CD4-positive, alpha-beta T cell treated with Interleukin-21 for 1 hour (primary cell): ENCODE measurements around the gene ATXN10.
"Not testable (repeated sequence)": the region's sequence is repeated elsewhere in the genome, so short reads cannot be mapped to it uniquely, and the experiment has no call there.

Source experiments
- DNase-seq: peaks from one replicate; pipeline ENCODE4 v3.0.0-alpha.2; 2020

The ATXN10 gene

GRCh38 chr22:45787759-45788158 lies 116.1 kb downstream of the ATXN10 start:
- DNase-seq, result no peak

DNA sequence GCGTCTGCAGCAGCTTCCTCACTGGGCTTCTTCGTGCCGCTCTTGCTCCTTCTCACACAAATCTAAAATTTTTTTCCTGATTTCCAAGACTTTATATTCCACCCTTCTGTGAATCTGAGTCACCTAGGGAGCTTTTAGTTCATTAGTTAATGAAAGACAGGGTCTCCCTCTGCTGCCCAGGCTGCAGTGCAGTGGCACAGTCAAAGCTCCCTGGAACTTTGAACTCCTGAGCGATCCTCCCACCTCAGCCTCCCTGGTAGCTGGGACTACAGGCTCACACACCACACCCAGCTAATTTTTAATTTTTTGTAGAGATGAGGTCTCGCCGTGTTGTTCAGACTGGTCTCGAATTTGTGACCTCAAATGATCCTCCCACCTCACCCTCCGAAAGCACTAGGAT lies 116.9 kb downstream of the ATXN10 start:
- DNase-seq, result no peak

DNA sequence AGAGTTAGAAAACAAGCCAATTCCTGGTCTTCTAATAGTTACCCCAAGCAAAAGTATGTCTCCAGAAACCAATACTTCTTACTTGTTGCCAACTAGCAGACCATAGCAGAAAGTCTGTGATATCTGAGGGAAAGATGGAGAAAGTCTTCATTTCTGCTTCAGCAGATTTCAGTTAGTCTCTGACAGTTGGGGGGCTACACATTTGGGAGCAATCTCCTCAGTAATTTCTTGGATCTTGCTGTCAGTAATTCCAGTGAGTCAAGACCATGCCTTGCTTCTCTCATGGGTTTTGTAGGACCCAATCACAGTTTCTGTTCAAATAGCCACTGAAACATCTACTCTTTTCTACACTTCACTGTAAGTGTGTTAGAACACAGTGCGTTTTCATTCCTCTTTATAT lies 118.8 kb downstream of the ATXN10 start:
- DNase-seq, result no peak

- DNase-seq, result no peak
Observed at GRCh38 chr22:45793161-45793560, 121.5 kb downstream of the ATXN10 start.

DNA sequence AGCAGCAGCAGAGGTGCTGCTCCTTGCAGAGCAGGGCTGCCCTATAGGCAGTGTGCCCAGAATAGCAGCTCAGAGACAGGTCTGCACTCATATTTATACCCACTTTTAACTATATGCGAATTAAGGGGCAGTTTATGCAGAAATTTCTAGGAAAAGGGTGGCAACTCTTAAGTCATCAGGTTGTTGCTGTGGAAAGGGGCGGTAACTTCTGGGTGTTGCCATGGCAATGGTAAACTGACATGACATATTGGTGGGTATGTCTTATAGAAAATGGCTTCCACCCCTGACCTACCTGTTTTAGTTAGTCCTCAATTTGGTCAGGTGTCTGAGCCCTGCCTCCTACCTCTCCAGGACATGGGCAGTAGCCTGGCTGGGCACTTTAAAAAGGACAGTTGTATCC lies 122.3 kb downstream of the ATXN10 start:
- no peak for DNase-seq

- DNase-seq, result not testable (repeated sequence)
Observed at GRCh38 chr22:45796009-45796408, 124.4 kb downstream of the ATXN10 start.

GRCh38 chr22:45799291-45799690 lies 127.7 kb downstream of the ATXN10 start:
- DNase-seq, result no peak

DNA sequence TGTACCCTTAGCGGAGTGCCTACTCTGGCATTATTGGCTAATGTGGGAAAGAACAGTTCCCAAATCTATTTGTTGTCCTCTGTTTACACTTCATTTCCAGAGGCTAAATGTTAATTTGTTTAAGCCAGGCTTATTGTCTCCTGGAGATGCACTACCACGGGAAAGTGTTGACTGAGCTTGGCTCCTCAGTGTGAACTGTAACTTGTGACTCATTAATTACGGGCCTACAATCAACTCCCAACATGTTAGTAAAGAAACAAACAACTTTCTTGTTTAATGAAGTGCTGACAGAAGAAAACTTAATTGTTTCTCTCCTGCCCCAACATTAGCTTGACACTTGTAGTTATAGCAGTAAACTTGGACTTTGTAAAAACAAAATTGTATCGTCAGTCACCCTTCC lies 130.4 kb downstream of the ATXN10 start:
- DNase-seq, result no peak

DNA sequence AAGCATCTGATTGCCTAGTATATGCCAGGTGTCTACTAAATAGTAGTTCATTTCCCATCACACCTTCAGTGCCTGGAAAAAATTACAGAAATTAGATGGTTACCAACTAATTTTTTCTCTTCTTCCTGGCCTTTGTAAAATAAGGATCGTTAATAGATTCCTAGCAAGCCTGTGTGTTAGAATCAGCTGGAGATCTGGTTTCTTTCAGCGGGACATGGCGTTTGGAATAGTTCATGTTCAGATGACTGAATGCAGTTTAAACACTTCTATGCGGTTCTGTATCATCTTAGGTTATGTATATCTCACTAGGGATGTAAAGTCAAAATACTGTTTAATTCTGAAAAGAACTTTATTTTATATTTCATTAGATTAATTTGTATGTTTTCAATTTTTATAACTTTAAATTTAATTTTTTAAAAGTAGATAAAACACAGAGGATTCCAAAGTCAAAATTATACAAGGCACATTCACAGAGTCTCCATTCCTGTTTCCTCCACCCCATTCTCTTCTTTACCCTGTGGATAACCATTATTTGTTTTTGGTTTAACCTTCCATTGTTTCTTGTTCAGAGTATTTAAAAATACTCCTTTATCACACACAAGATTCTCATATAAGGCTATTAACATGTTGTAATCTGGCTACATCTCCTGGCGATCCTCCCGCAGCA lies 132.8 kb downstream of the ATXN10 start:
- no peak for DNase-seq

DNA sequence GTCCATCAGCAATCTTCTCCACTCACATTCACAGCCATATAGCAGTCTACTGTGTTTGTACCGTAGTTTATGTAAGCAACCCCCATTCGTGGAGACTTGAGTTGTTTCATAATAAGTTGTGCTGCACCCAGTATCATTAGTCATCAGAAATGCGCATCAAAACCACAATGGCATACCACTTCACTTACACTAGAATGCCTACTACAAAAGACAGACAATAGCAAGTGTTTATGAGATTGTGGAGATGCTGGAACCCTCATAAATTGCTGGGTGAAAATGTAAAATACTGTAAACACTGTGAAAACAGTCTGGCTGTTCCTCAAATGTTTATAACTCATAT lies 133.3 kb downstream of the ATXN10 start:
- no peak for DNase-seq

- DNase-seq, result no peak
Observed at GRCh38 chr22:45805413-45805812, 133.8 kb downstream of the ATXN10 start.

DNA sequence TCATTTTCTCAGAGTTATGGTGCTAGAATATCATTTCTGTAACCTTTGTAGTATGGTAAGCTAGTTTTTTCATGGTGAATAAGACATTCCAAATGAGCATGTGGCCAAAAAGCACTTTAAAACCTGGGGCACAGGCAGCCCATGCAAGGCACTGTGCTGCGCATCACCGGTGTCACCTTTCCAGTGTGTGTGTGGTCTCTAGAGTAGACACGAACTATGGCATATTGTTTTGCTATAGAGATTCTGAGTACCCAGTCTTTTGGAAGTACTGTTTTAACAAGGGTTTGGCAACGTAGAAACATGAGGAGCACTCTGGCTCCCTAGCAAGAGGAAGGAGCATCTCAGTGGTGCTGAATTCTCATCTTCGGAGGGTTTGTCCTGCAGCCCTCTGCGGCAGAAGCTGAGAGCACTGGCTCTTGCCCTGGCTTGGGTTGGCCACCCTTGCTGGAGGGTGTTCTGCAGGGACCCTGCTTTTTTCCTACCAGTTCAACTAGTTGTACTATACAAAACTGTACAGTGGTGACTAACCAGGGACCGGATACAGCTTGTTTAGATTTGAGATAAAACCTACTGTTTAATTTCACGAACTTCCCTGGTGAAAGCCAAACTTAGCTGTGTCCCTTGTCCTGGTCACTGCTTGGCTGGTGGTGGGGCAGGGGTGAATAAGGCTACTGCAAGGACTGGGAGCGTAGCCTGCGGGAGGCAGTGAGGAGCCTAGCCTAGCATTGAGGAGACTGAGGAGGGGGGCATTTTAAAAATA lies 135.7 kb downstream of the ATXN10 start:
- no peak for DNase-seq

DNA sequence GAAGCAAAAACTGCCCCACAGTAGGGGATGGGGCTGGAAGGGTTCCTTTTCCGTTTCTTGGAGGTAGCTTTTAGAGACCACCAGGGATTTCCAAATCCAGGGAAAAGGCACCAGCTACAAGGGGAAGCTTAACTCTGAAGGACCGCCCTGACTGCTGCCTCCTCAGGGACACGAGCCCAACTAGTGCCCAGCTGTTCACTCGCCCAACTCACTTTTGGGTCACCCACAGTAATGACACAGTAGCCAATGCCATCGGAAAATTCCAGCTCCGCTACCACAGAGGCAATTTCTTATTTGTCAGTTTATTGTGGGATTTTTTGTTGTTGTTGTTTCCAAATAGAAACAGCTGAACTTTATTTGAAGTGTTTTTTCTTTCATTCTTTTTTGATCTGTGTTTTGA lies 141.3 kb downstream of the ATXN10 start:
- DNase-seq, result no peak

- no peak for DNase-seq
Observed at GRCh38 chr22:45814198-45814597, 142.6 kb downstream of the ATXN10 start.

- no peak for DNase-seq
Observed at GRCh38 chr22:45816776-45817175, 145.1 kb downstream of the ATXN10 start.

- no peak for DNase-seq
Observed at GRCh38 chr22:45817745-45818423, 146.2 kb downstream of the ATXN10 start.

GRCh38 chr22:45818424-45819085 lies 146.9 kb downstream of the ATXN10 start:
- DNase-seq, result no peak

- DNase-seq, result no peak
Observed at GRCh38 chr22:45819305-45819704, 147.7 kb downstream of the ATXN10 start.

GRCh38 chr22:45823336-45823735 lies 151.7 kb downstream of the ATXN10 start:
- DNase-seq, result no peak

- DNase-seq, result no peak
Observed at GRCh38 chr22:45826520-45826919, 154.9 kb downstream of the ATXN10 start.

DNA sequence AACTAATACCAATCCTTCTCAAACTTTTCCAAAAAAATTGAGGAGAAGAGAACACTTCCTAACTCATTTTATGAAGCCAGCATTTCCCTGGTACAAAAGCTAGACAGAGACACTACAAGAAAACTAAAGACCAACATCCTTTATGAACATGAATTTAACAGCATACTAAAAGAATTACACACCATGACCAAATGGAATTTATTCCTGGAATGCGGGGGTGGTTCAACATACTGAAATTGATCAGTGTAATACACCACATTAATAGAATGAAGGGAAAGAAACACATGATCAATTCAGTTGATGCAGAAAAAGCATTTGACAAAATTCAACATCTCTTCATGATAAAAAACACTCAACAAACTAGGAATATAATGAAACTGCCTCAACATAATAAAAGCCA lies 157.2 kb downstream of the ATXN10 start:
- DNase-seq, result no peak

DNA sequence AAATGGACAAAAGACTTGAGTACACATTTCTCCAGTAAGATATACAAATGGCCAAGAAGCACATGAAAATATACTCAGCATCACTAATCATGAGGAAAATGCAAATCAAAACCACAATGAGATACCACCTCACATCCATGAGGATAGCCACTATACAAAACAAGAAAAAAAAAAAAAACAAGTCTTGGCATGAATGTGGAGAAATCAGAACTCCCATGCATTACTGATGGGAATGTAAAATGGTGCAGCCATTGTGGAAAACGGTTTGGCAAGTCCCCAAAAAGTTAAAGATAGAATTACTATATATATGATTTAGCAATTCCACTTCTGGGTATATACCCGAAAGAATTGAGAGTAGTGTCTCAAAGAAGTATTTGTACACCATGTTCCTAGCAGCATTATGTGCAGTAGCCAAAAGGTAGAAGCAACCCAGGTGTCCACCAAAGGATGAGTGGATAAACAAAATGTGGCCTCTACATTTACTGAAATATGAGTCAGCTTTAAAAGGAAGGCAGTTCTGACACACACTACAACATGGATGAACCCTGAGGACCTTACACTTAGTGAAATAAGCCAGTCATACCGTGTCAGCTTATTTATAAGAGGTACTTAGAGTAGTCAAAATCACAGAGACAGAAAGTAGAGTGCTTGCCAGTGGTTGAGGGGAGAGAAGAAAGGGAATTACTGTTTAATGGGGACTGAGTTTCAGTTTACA lies 159.1 kb downstream of the ATXN10 start:
- DNase-seq, result no peak

- no peak for DNase-seq
Observed at GRCh38 chr22:45831394-45831793, 159.8 kb downstream of the ATXN10 start.
